ENCODE measurements around the gene ADGRV1.

- TF ChIP-seq POLR2G (IDR thresholded peaks at IDR 0.05; ENCODE audit: low read depth, low read length) (no peak), ZZZ3 (IDR thresholded peaks at IDR 0.05) (no peak), RNF2 (IDR thresholded peaks at IDR 0.05) (no peak), ZBTB17 (CRISPR knock-in tag; IDR thresholded peaks at IDR 0.05) (no peak), SIX5 (IDR thresholded peaks at IDR 0.05; ENCODE audit: borderline replicate concordance in 1 of 2, insufficient read depth in 1 of 2, low read depth in 1 of 2, low read length in 2 of 2) (no peak), DPF2 (IDR thresholded peaks at IDR 0.05) (no peak), ZNF23 (CRISPR knock-in tag; IDR thresholded peaks at IDR 0.05) (no peak), REST (IDR thresholded peaks at IDR 0.05; ENCODE audit: borderline replicate concordance) (no peak), REST (CRISPR knock-in tag; IDR thresholded peaks at IDR 0.05; ENCODE audit: low read depth) (no peak)
- TF ChIP-seq, protein P1, sequence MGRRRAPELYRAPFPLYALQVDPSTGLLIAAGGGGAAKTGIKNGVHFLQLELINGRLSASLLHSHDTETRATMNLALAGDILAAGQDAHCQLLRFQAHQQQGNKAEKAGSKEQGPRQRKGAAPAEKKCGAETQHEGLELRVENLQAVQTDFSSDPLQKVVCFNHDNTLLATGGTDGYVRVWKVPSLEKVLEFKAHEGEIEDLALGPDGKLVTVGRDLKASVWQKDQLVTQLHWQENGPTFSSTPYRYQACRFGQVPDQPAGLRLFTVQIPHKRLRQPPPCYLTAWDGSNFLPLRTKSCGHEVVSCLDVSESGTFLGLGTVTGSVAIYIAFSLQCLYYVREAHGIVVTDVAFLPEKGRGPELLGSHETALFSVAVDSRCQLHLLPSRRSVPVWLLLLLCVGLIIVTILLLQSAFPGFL (CRISPR knock-in tag; IDR thresholded peaks at IDR 0.05), result no peak
- TF ChIP-seq, protein P2, sequence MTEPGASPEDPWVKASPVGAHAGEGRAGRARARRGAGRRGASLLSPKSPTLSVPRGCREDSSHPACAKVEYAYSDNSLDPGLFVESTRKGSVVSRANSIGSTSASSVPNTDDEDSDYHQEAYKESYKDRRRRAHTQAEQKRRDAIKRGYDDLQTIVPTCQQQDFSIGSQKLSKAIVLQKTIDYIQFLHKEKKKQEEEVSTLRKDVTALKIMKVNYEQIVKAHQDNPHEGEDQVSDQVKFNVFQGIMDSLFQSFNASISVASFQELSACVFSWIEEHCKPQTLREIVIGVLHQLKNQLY (CRISPR knock-in tag; conservative IDR thresholded peaks at IDR 0.05), result no peak
- TF ChIP-seq, protein P3, sequence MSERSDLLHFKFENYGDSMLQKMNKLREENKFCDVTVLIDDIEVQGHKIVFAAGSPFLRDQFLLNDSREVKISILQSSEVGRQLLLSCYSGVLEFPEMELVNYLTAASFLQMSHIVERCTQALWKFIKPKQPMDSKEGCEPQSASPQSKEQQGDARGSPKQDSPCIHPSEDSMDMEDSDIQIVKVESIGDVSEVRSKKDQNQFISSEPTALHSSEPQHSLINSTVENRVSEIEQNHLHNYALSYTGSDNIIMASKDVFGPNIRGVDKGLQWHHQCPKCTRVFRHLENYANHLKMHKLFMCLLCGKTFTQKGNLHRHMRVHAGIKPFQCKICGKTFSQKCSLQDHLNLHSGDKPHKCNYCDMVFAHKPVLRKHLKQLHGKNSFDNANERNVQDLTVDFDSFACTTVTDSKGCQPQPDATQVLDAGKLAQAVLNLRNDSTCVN (CRISPR knock-in tag; IDR thresholded peaks at IDR 0.05), result no peak
Measured at GRCh38 chr5:90741022-90741564, 182.5 kb downstream of the ADGRV1 start.

Data from K562 (cell line).